HepG2 (cell line): ENCODE results near the gene KISS1. TPM values are rescaled to one million over a fixed set of nuclear protein-coding genes. Genes with fewer than 3 reads are reported as not detected.

Experiments used
- AKNA ChIP-seq: sonication (generic); formaldehyde crosslinking; IDR thresholded peaks from 2 replicates; pipeline ENCODE4 v1.4.0; 2020; ENCODE audit warnings: missing genetic modification reagents, borderline replicate concordance
- CSRNP2 ChIP-seq: sonication (generic); formaldehyde crosslinking; conservative IDR thresholded peaks from 2 replicates; pipeline ENCODE4 v1.8.0; 2022; ENCODE audit warnings: low read depth, missing genetic modification reagents
- HCFC1 ChIP-seq: fragments of 150-350 bp; IDR thresholded peaks from 2 replicates; pipeline ENCODE4 v1.6.1; 2014; ENCODE audit warnings: low read depth, low read length
- RBM22 ChIP-seq: fragments of 200-400 bp; formaldehyde crosslinking; optimal IDR thresholded peaks from 2 replicates; pipeline ENCODE3; 2017; ENCODE audit warnings: mild to moderate bottlenecking, low read length, moderate library complexity
- SIN3A ChIP-seq: IDR thresholded peaks from 2 replicates; pipeline ENCODE4 v1.6.1; 2011; ENCODE audit warnings: low read depth, mild to moderate bottlenecking, control low read depth, low read length, borderline replicate concordance
- TFDP1 ChIP-seq: IDR thresholded peaks from 2 replicates; pipeline ENCODE4 v1.6.1; 2016; ENCODE audit warnings: missing compliant biosample characterization, missing genetic modification reagents, borderline replicate concordance
- ZBTB40 ChIP-seq, 2 experiments: fragments of 450-650 bp in 1 of 2; sonication (generic) in 1 of 2; formaldehyde crosslinking in 1 of 2; IDR thresholded peaks; 2 replicates each; pipeline versions ENCODE4 v1.6.1 to v1.8.0; 2016 to 2022; ENCODE audit warnings: antibody characterized with exemption in 1 of 2, mild to moderate bottlenecking in 1 of 2, missing genetic modification reagents in 1 of 2
- ZFY ChIP-seq: sonication (generic); formaldehyde crosslinking; IDR thresholded peaks from 2 replicates; pipeline ENCODE4 v1.4.0; 2020; ENCODE audit warnings: missing genetic modification reagents
- ZNF329 ChIP-seq: sonication (generic); formaldehyde crosslinking; IDR thresholded peaks from 2 replicates; pipeline ENCODE4 v1.9.0; 2021; ENCODE audit warnings: low read depth, mild to moderate bottlenecking, missing genetic modification reagents
- ZNF761 ChIP-seq: sonication (generic); formaldehyde crosslinking; conservative IDR thresholded peaks from 2 replicates; pipeline ENCODE4 v1.4.0; 2020; ENCODE audit warnings: mild to moderate bottlenecking, missing genetic modification reagents
- polyA plus RNA-seq, 8 experiments: library from polyadenylated mRNA; depleted of rRNA in 3 of 8; stranded (reverse) in 7 of 8; unstranded in 1 of 8; fragments of >200 nt; fragmentation: Illumina TruSeq in 4 of 8; extraction: Trizol in 4 of 8; gene quantifications; 2 replicates each; pipeline versions ENCODE4 v1.2.1 to v1.2.3, GENCODE V29; 2011 to 2016; ENCODE audit warnings: low read depth in 4 of 8, missing spikeins in 1 of 8, mixed read lengths in 1 of 8; ENCODE audit not compliant: insufficient read depth in 1 of 8
- total RNA-seq, 5 experiments: library from RNA; depleted of rRNA; stranded (reverse); fragments of >200 nt; fragmentation: Illumina TruSeq; extraction: Trizol; gene quantifications; 2 replicates each; pipeline ENCODE4 v1.2.3, GENCODE V29; 2016; ENCODE audit warnings: low read depth in 1 of 5

Gene KISS1
- total and polyA plus RNA-seq, 2 of the 13 experiments (the other 11 are each of a cell fraction or from before 2014, with no cell fraction given): 0.24 to 0.80 TPM

GRCh38 chr1:204151552-204152309 lies 44.6 kb downstream of the KISS1 start, which contains the start of gene ETNK2 (continued):
- no peak for TF ChIP-seq AKNA (CRISPR knock-in tag)
- TF ChIP-seq ZNF761 (CRISPR knock-in tag): 0 out of 2 replicates have a peak, but pooled peaks have one; percentile 29
- TF ChIP-seq CSRNP2 (CRISPR knock-in tag): no peak
- no peak for TF ChIP-seq ZNF329
- 0 out of 2 replicates have a peak, but pooled peaks have one; percentile 13 for TF ChIP-seq ZFY (CRISPR knock-in tag)
- no peak for TF ChIP-seq ZBTB40 (IDR thresholded peaks at IDR 0.05)
- peak; percentile 20; the same call in 1 of the 2 replicates for TF ChIP-seq ZBTB40 (CRISPR knock-in tag; IDR thresholded peaks at IDR 0.05)
- no peak for TF ChIP-seq HCFC1
- peak; percentile 39; the same call in 1 of the 2 replicates for TF ChIP-seq SIN3A
- TF ChIP-seq RBM22: no peak
- TF ChIP-seq TFDP1 (CRISPR knock-in tag): peak; percentile 12; the same call in 1 of the 2 replicates
